HepG2 (cell line): ENCODE results near the gene MRPL50. TPM values are rescaled to one million over a fixed set of nuclear protein-coding genes. Genes with fewer than 3 reads are reported as not detected.
A peak's percentile ranks its signal among the peaks of the same experiment; 100 is the strongest.

ENCODE experiments used
- DNMT1 ChIP-seq: sonication (generic); formaldehyde crosslinking; IDR thresholded peaks from 2 replicates; pipeline ENCODE4 v1.5.1; 2020; ENCODE audit warnings: mild to moderate bottlenecking, missing genetic modification reagents
- MEIS2 ChIP-seq: sonication (generic); formaldehyde crosslinking; IDR thresholded peaks from 2 replicates; pipeline ENCODE4 v1.9.0; 2021; ENCODE audit warnings: mild to moderate bottlenecking, missing genetic modification reagents
- SMARCC2 ChIP-seq: fragments of 450-650 bp; IDR thresholded peaks from 2 replicates; pipeline ENCODE4 v1.6.1; 2017; ENCODE audit warnings: antibody characterized with exemption, mild to moderate bottlenecking
- TFAP4 ChIP-seq: sonication (generic); IDR thresholded peaks from 2 replicates; pipeline ENCODE4 v1.6.1; 2016; ENCODE audit warnings: low read depth, borderline replicate concordance
- ZFX ChIP-seq: sonication (generic); formaldehyde crosslinking; IDR thresholded peaks from 2 replicates; pipeline ENCODE4 v1.4.0; 2020; ENCODE audit warnings: mild to moderate bottlenecking, low read depth, missing genetic modification reagents, moderate library complexity
- ZKSCAN8 ChIP-seq: IDR thresholded peaks from 2 replicates; pipeline ENCODE4 v1.6.1; 2016; ENCODE audit warnings: borderline replicate concordance, missing genetic modification reagents, missing compliant biosample characterization
- ZNF10 ChIP-seq: sonication (generic); formaldehyde crosslinking; IDR thresholded peaks from 2 replicates; pipeline ENCODE4 v1.4.0; 2020; ENCODE audit warnings: mild to moderate bottlenecking, low read depth, missing genetic modification reagents, borderline replicate concordance
- ZNF24 ChIP-seq: fragments of 450-650 bp; IDR thresholded peaks from 2 replicates; pipeline ENCODE4 v1.6.1; 2017; ENCODE audit warnings: antibody characterized with exemption, mild to moderate bottlenecking
- ZNF549 ChIP-seq: sonication (generic); formaldehyde crosslinking; IDR thresholded peaks from 2 replicates; pipeline ENCODE4 v1.5.0; 2020; ENCODE audit warnings: missing genetic modification reagents
- ZNF792 ChIP-seq: IDR thresholded peaks from 2 replicates; pipeline ENCODE4 v1.6.1; 2016
- polyA plus RNA-seq, 8 experiments: library from polyadenylated mRNA; depleted of rRNA in 3 of 8; stranded (reverse) in 7 of 8; unstranded in 1 of 8; fragments of >200 nt; fragmentation: Illumina TruSeq in 4 of 8; extraction: Trizol in 4 of 8; gene quantifications; 2 replicates each; pipeline versions ENCODE4 v1.2.1 to v1.2.3, GENCODE V29; 2011 to 2016; ENCODE audit warnings: low read depth in 4 of 8, missing spikeins in 1 of 8, mixed read lengths in 1 of 8; ENCODE audit not compliant: insufficient read depth in 1 of 8
- total RNA-seq, 5 experiments: library from RNA; depleted of rRNA; stranded (reverse); fragments of >200 nt; fragmentation: Illumina TruSeq; extraction: Trizol; gene quantifications; 2 replicates each; pipeline ENCODE4 v1.2.3, GENCODE V29; 2016; ENCODE audit warnings: low read depth in 1 of 5
- TF ChIP-seq, protein P1 (sequence below): sonication (generic); formaldehyde crosslinking; IDR thresholded peaks from 2 replicates; pipeline ENCODE4 v1.4.0; 2020; ENCODE audit warnings: low read depth, missing genetic modification reagents
- TF ChIP-seq, protein P2 (sequence below): sonication (generic); formaldehyde crosslinking; IDR thresholded peaks from 2 replicates; pipeline ENCODE4 v1.4.0; 2020; ENCODE audit warnings: missing genetic modification reagents; ENCODE audit errors: not compliant biosample characterization
- TF ChIP-seq, protein P3 (sequence below): sonication (generic); formaldehyde crosslinking; IDR thresholded peaks from 2 replicates; pipeline ENCODE4 v1.4.0; 2020; ENCODE audit warnings: mild to moderate bottlenecking, missing genetic modification reagents, borderline replicate concordance
- TF ChIP-seq, protein P4 (sequence below): sonication (generic); formaldehyde crosslinking; IDR thresholded peaks from 2 replicates; pipeline ENCODE4 v1.5.1; 2020; ENCODE audit warnings: mild to moderate bottlenecking, moderate library complexity, missing genetic modification reagents

Gene MRPL50
- total and polyA plus RNA-seq, 2 of the 13 experiments (the other 11 are each of a cell fraction or from before 2014, with no cell fraction given) = 37.1 to 70.0 TPM

DNA sequence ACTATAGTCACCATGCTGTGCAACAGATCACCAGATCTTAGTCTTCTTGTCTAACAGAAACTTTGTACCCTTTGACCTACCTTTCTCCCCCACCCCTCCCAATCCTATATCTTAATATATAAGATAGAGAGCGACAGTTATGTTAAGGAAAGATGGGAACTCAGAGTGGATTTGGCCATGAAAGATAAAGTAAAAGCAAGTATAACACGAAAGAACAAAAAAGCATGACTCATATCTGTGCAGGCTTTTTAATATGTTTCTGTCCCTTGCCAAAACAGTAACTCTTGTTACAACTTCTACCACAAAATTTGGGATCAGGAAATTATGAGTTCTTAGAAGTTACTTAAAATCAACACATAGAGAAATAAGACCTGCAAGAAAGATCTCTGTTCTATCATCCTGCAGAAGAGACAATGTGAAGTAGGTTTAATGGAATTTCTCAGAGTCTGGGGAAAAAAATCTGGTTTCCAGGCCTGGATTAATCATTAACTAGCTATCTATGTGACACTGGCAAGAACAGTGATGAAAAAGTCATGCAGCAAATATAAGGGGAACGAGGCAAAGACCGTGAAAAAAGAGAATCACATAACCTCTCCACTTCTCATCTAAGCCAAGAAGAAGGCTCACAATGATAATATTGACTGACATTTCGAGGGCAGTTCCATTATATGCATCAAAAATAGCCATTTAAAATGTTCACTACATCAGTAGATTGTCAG, 32.2 kb downstream of the MRPL50 start (continued):
- TF ChIP-seq, protein P1, sequence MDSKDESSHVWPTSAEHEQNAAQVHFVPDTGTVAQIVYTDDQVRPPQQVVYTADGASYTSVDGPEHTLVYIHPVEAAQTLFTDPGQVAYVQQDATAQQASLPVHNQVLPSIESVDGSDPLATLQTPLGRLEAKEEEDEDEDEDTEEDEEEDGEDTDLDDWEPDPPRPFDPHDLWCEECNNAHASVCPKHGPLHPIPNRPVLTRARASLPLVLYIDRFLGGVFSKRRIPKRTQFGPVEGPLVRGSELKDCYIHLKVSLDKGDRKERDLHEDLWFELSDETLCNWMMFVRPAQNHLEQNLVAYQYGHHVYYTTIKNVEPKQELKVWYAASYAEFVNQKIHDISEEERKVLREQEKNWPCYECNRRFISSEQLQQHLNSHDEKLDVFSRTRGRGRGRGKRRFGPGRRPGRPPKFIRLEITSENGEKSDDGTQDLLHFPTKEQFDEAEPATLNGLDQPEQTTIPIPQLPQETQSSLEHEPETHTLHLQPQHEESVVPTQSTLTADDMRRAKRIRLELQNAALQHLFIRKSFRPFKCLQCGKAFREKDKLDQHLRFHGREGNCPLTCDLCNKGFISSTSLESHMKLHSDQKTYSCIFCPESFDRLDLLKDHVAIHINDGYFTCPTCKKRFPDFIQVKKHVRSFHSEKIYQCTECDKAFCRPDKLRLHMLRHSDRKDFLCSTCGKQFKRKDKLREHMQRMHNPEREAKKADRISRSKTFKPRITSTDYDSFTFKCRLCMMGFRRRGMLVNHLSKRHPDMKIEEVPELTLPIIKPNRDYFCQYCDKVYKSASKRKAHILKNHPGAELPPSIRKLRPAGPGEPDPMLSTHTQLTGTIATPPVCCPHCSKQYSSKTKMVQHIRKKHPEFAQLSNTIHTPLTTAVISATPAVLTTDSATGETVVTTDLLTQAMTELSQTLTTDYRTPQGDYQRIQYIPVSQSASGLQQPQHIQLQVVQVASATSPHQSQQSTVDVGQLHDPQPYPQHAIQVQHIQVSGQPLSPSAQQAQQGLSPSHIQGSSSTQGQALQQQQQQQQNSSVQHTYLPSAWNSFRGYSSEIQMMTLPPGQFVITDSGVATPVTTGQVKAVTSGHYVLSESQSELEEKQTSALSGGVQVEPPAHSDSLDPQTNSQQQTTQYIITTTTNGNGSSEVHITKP (CRISPR knock-in tag) = no peak
- TF ChIP-seq DNMT1 (CRISPR knock-in tag) (no peak), ZFX (CRISPR knock-in tag) (peak; percentile 40; the same call in 1 of the 2 replicates), ZNF792 (CRISPR knock-in tag) (0 out of 2 replicates have a peak, but pooled peaks have one; percentile 16), TFAP4 (no peak), SMARCC2 (no peak; the same call in 1 of the 2 replicates), ZNF549 (no peak), ZNF24 (no peak), MEIS2 (CRISPR knock-in tag) (no peak), ZKSCAN8 (CRISPR knock-in tag) (0 out of 2 replicates have a peak, but pooled peaks have one; percentile 16), ZNF10 (no peak)
- TF ChIP-seq, protein P2, sequence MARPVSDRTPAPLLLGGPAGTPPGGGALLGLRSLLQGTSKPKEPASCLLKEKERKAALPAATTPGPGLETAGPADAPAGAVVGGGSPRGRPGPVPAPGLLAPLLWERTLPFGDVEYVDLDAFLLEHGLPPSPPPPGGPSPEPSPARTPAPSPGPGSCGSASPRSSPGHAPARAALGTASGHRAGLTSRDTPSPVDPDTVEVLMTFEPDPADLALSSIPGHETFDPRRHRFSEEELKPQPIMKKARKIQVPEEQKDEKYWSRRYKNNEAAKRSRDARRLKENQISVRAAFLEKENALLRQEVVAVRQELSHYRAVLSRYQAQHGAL = no peak
- TF ChIP-seq, protein P3, sequence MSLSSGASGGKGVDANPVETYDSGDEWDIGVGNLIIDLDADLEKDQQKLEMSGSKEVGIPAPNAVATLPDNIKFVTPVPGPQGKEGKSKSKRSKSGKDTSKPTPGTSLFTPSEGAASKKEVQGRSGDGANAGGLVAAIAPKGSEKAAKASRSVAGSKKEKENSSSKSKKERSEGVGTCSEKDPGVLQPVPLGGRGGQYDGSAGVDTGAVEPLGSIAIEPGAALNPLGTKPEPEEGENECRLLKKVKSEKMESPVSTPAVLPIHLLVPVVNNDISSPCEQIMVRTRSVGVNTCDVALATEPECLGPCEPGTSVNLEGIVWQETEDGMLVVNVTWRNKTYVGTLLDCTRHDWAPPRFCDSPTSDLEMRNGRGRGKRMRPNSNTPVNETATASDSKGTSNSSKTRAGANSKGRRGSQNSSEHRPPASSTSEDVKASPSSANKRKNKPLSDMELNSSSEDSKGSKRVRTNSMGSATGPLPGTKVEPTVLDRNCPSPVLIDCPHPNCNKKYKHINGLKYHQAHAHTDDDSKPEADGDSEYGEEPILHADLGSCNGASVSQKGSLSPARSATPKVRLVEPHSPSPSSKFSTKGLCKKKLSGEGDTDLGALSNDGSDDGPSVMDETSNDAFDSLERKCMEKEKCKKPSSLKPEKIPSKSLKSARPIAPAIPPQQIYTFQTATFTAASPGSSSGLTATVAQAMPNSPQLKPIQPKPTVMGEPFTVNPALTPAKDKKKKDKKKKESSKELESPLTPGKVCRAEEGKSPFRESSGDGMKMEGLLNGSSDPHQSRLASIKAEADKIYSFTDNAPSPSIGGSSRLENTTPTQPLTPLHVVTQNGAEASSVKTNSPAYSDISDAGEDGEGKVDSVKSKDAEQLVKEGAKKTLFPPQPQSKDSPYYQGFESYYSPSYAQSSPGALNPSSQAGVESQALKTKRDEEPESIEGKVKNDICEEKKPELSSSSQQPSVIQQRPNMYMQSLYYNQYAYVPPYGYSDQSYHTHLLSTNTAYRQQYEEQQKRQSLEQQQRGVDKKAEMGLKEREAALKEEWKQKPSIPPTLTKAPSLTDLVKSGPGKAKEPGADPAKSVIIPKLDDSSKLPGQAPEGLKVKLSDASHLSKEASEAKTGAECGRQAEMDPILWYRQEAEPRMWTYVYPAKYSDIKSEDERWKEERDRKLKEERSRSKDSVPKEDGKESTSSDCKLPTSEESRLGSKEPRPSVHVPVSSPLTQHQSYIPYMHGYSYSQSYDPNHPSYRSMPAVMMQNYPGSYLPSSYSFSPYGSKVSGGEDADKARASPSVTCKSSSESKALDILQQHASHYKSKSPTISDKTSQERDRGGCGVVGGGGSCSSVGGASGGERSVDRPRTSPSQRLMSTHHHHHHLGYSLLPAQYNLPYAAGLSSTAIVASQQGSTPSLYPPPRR (CRISPR knock-in tag) = peak; percentile 41; the same call in 1 of the 2 replicates
- TF ChIP-seq, protein P4, sequence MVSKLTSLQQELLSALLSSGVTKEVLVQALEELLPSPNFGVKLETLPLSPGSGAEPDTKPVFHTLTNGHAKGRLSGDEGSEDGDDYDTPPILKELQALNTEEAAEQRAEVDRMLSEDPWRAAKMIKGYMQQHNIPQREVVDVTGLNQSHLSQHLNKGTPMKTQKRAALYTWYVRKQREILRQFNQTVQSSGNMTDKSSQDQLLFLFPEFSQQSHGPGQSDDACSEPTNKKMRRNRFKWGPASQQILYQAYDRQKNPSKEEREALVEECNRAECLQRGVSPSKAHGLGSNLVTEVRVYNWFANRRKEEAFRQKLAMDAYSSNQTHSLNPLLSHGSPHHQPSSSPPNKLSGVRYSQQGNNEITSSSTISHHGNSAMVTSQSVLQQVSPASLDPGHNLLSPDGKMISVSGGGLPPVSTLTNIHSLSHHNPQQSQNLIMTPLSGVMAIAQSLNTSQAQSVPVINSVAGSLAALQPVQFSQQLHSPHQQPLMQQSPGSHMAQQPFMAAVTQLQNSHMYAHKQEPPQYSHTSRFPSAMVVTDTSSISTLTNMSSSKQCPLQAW = peak; percentile 60; the same call in 1 of the 2 replicates
